SK-N-SH treated with all-trans-retinoic acid at 6 μM for 48 hours (cell line): ENCODE results near the gene SEBOX.

Experiments
- ATAC-seq: fragments of 200-7000 bp; cut with Tn5 transposase; 3 replicates; pipeline ENCODE4 v1.9.1; 2020; ENCODE audit warnings: mild to moderate bottlenecking, moderate library complexity
- ARNTL ChIP-seq: fragments of 450-650 bp; formaldehyde crosslinking; IDR thresholded peaks from 2 replicates; pipeline ENCODE4 v1.5.0; 2020; ENCODE audit warnings: low read depth, mild to moderate bottlenecking, moderate library complexity, borderline replicate concordance
- BACH2 ChIP-seq: fragments of 250-450 bp; sonication (Bioruptor Pico); IDR thresholded peaks from 2 replicates; pipeline ENCODE4 v1.9.0; 2021; ENCODE audit warnings: mild to moderate bottlenecking, borderline replicate concordance
- CREB5 ChIP-seq: fragments of 250-450 bp; sonication (Bioruptor Pico); IDR thresholded peaks from 2 replicates; pipeline ENCODE4 v1.5.1; 2020; ENCODE audit warnings: low read depth, mild to moderate bottlenecking, moderate library complexity
- CSDC2 ChIP-seq: fragments of 250-450 bp; sonication (Bioruptor Pico); IDR thresholded peaks from 2 replicates; pipeline ENCODE4 v1.5.0; 2020; ENCODE audit warnings: mild to moderate bottlenecking, moderate library complexity
- CSRNP3 ChIP-seq: fragments of 250-450 bp; sonication (Bioruptor Pico); IDR thresholded peaks from 2 replicates; pipeline ENCODE4 v1.5.1; 2021; ENCODE audit warnings: mild to moderate bottlenecking, moderate library complexity
- ESRRG ChIP-seq: fragments of 250-450 bp; sonication (Bioruptor Pico); IDR thresholded peaks from 2 replicates; pipeline ENCODE4 v1.6.1; 2021; ENCODE audit warnings: mild to moderate bottlenecking
- OSR1 ChIP-seq: fragments of 250-450 bp; sonication (Bioruptor Pico); IDR thresholded peaks from 2 replicates; pipeline ENCODE4 v1.8.0; 2022; ENCODE audit warnings: moderate library complexity, mild to moderate bottlenecking, inconsistent platforms
- PATZ1 ChIP-seq: fragments of 250-450 bp; sonication (Bioruptor Pico); IDR thresholded peaks from 2 replicates; pipeline ENCODE4 v1.8.0; 2020; ENCODE audit warnings: mild to moderate bottlenecking, moderate library complexity, borderline replicate concordance
- POU6F1 ChIP-seq: fragments of 250-450 bp; sonication (Bioruptor Pico); IDR thresholded peaks from 2 replicates; pipeline ENCODE4 v1.8.0; 2021; ENCODE audit warnings: low read depth, mild to moderate bottlenecking, moderate library complexity, borderline replicate concordance
- RARB ChIP-seq: fragments of 250-450 bp; sonication (Bioruptor Pico); IDR thresholded peaks from 2 replicates; pipeline ENCODE4 v1.8.0; 2021; ENCODE audit warnings: mild to moderate bottlenecking, moderate library complexity
- SNAI2 ChIP-seq: fragments of 250-450 bp; sonication (Bioruptor Pico); IDR thresholded peaks from 2 replicates; pipeline ENCODE4 v1.5.0; 2020; ENCODE audit warnings: mild to moderate bottlenecking, moderate library complexity
- TCF4 ChIP-seq: fragments of 250-450 bp; sonication (Bioruptor Pico); IDR thresholded peaks from 2 replicates; pipeline ENCODE4 v1.8.0; 2021; ENCODE audit warnings: mild to moderate bottlenecking, moderate library complexity, borderline replicate concordance
- TOX ChIP-seq: fragments of 250-450 bp; sonication (Bioruptor Pico); IDR thresholded peaks from 2 replicates; pipeline ENCODE4 v1.8.0; 2021; ENCODE audit warnings: mild to moderate bottlenecking, moderate library complexity, borderline replicate concordance
- TSHZ2 ChIP-seq: fragments of 250-450 bp; sonication (Bioruptor Pico); IDR thresholded peaks from 2 replicates; pipeline ENCODE4 v1.5.0; 2020; ENCODE audit warnings: mild to moderate bottlenecking, moderate library complexity
- ZC3H10 ChIP-seq: fragments of 250-450 bp; sonication (Bioruptor Pico); IDR thresholded peaks from 2 replicates; pipeline ENCODE4 v1.5.1; 2021; ENCODE audit warnings: mild to moderate bottlenecking, moderate library complexity
- ZFP3 ChIP-seq: fragments of 250-450 bp; sonication (Bioruptor Pico); IDR thresholded peaks from 2 replicates; pipeline ENCODE4 v1.5.0; 2020; ENCODE audit warnings: mild to moderate bottlenecking, moderate library complexity
- ZFP30 ChIP-seq: fragments of 450-650 bp; formaldehyde crosslinking; IDR thresholded peaks from 2 replicates; pipeline ENCODE4 v1.5.0; 2022; ENCODE audit warnings: mild to moderate bottlenecking, moderate library complexity
- ZNF565 ChIP-seq: fragments of 450-650 bp; formaldehyde crosslinking; conservative IDR thresholded peaks from 2 replicates; pipeline ENCODE4 v1.5.0; 2020; ENCODE audit warnings: low read depth, mild to moderate bottlenecking, moderate library complexity
- ZNF70 ChIP-seq: fragments of 450-650 bp; formaldehyde crosslinking; IDR thresholded peaks from 2 replicates; pipeline ENCODE4 v1.5.0; 2020; ENCODE audit warnings: mild to moderate bottlenecking, moderate library complexity
- ZNF8 ChIP-seq: fragments of 450-650 bp; formaldehyde crosslinking; IDR thresholded peaks from 2 replicates; pipeline ENCODE4 v1.5.0; 2020; ENCODE audit warnings: mild to moderate bottlenecking, moderate library complexity

SEBOX gene

GRCh38 chr17:28315846-28316705 lies 48.9 kb downstream of the SEBOX start:
- TF ChIP-seq CSRNP3 (CRISPR knock-in tag) = no peak
- TF ChIP-seq ZFP3 (CRISPR knock-in tag) = no peak
- TF ChIP-seq SNAI2 = no peak
- TF ChIP-seq ZNF565 (CRISPR knock-in tag) = no peak
- TF ChIP-seq POU6F1 (CRISPR knock-in tag) = no peak
- TF ChIP-seq ZNF70 (CRISPR knock-in tag) = no peak
- no peak for TF ChIP-seq ZC3H10
- TF ChIP-seq ZFP30 (CRISPR knock-in tag) = no peak
- no peak for TF ChIP-seq TSHZ2 (CRISPR knock-in tag)
- no peak for TF ChIP-seq ZNF8 (CRISPR knock-in tag)
- TF ChIP-seq CSDC2 = no peak
- TF ChIP-seq ARNTL (CRISPR knock-in tag) = no peak
- TF ChIP-seq TCF4 (CRISPR knock-in tag) = no peak
- no peak for TF ChIP-seq BACH2
- TF ChIP-seq TOX (CRISPR knock-in tag) = no peak
- no peak for TF ChIP-seq PATZ1 (CRISPR knock-in tag)
- no peak for TF ChIP-seq RARB (CRISPR knock-in tag)
- no peak for TF ChIP-seq OSR1 (CRISPR knock-in tag)
- TF ChIP-seq ESRRG = no peak
- no peak for ATAC-seq

- no peak for ATAC-seq
- no peak for TF ChIP-seq ESRRG
- TF ChIP-seq PATZ1 (CRISPR knock-in tag) = no peak
- TF ChIP-seq CREB5 (CRISPR knock-in tag) = no peak
- TF ChIP-seq ZNF8 (CRISPR knock-in tag) = no peak
- no peak for TF ChIP-seq TOX (CRISPR knock-in tag)
Observed at GRCh38 chr17:28313841-28314240, 51.2 kb downstream of the SEBOX start.
